H1 (cell line): Measurements from ENCODE around the gene PDE5A. TPM values are rescaled to one million over a fixed set of nuclear protein-coding genes. Genes with fewer than 3 reads are reported as not detected.
A peak's percentile ranks its signal among the peaks of the same experiment; 100 is the strongest.

Experiments
- CTCF ChIA-PET: fragments of 300-600 bp; sonication (Branson Sonifier 250); formaldehyde crosslinking; loops from one replicate; lab custom pipeline; 2021; ENCODE audit not compliant: partially characterized antibody; lab: Charles Lee
- POLR2A ChIA-PET: fragments of 300-600 bp; sonication (Branson Sonifier 250); formaldehyde crosslinking; loops from one replicate; lab custom pipeline; 2021; ENCODE audit warnings: inconsistent platforms; ENCODE audit not compliant: partially characterized antibody; lab: Charles Lee
- DNase-seq, 2 experiments: peaks; one replicate each; pipeline versions ENCODE4 v3.0.0 to v3.0.0-alpha.2; 2010 to 2022; ENCODE audit warnings: low spot score in 2 of 2, low read depth in 1 of 2, mixed read lengths in 1 of 2
- FAIRE-seq: peaks from 2 replicates; lab custom pipeline; 2011; peaks lifted over from hg19 to GRCh38; lab: Jason Lieb, UNC
- H2AFZ ChIP-seq: 2 replicates; pipeline ENCODE4 v1.8.1; 2012; ENCODE audit warnings: low read length, inconsistent platforms
- H2AK5ac ChIP-seq: 2 replicates; pipeline ENCODE4 v1.6.1; 2013; ENCODE audit warnings: low read depth, low read length
- H2BK120ac ChIP-seq: replicated peaks from 2 replicates; pipeline ENCODE3; 2013; ENCODE audit warnings: low read depth, low read length, inconsistent platforms
- H2BK12ac ChIP-seq: 2 replicates; pipeline ENCODE4 v1.6.1; 2013; ENCODE audit warnings: low read depth, low read length
- H2BK15ac ChIP-seq: 2 replicates; pipeline ENCODE4 v1.6.1; 2013; ENCODE audit warnings: low read length
- H2BK20ac ChIP-seq: 2 replicates; pipeline ENCODE4 v1.6.1; 2013; ENCODE audit warnings: low read length
- H2BK5ac ChIP-seq: 2 replicates; pipeline ENCODE4 v1.6.1; 2013; ENCODE audit warnings: low read depth, low read length
- H3K14ac ChIP-seq: 2 replicates; pipeline ENCODE4 v1.6.1; 2013; ENCODE audit warnings: inconsistent platforms; ENCODE audit not compliant: insufficient read length
- H3K18ac ChIP-seq: 2 replicates; pipeline ENCODE4 v1.6.1; 2013; ENCODE audit warnings: low read length; ENCODE audit errors: extremely low read depth
- H3K23ac ChIP-seq: 2 replicates; pipeline ENCODE4 v1.6.1; 2013; ENCODE audit warnings: inconsistent platforms; ENCODE audit not compliant: insufficient read length
- H3K23me2 ChIP-seq: 2 replicates; pipeline ENCODE4 v1.6.1; 2013; ENCODE audit warnings: low read depth, low read length
- H3K27ac ChIP-seq: 2 replicates; pipeline ENCODE4 v1.6.1; 2011; ENCODE audit warnings: low read depth, low read length, inconsistent platforms
- H3K27me3 ChIP-seq, 4 experiments: replicated peaks in 1 of 4; 1 replicate in 1 of 4; 2 replicates in 3 of 4; pipeline versions ENCODE4 v1.6.1 to v1.8.1; 2011 to 2013; ENCODE audit warnings: low read length in 3 of 4, mild to moderate bottlenecking in 3 of 4, inconsistent platforms in 2 of 4, mixed read lengths in 2 of 4, moderate library complexity in 1 of 4; ENCODE audit not compliant: control insufficient read depth in 3 of 4, insufficient read depth in 3 of 4; ENCODE audit errors: extremely low read depth in 1 of 4
- H3K36me3 ChIP-seq, 4 experiments: 2 replicates each; pipeline versions ENCODE4 v1.6.1 to v1.8.1; 2011 to 2013; ENCODE audit warnings: mild to moderate bottlenecking in 4 of 4, low read length in 3 of 4, moderate library complexity in 2 of 4, control low read depth in 1 of 4, inconsistent platforms in 1 of 4; ENCODE audit not compliant: insufficient read depth in 4 of 4, control insufficient read depth in 2 of 4
- H3K4ac ChIP-seq: replicated peaks from 2 replicates; pipeline ENCODE3; 2013; ENCODE audit warnings: low read length, low read depth, mixed read lengths, inconsistent platforms; ENCODE audit not compliant: insufficient read length
- H3K4me1 ChIP-seq, 4 experiments: replicated peaks in 1 of 4; 1 replicate in 1 of 4; 2 replicates in 3 of 4; pipeline versions ENCODE4 v1.6.1 to v1.8.1; 2011 to 2013; ENCODE audit warnings: low read length in 3 of 4, inconsistent platforms in 2 of 4, mixed read lengths in 1 of 4; ENCODE audit not compliant: insufficient read depth in 4 of 4, control insufficient read depth in 3 of 4
- H3K4me2 ChIP-seq, 2 experiments: 2 replicates each; pipeline versions ENCODE4 v1.6.1 to v1.8.1; 2011 to 2013; ENCODE audit warnings: low read depth in 2 of 2, low read length in 2 of 2, control low read depth in 1 of 2, inconsistent platforms in 1 of 2, mild to moderate bottlenecking in 1 of 2; ENCODE audit not compliant: insufficient read depth in 1 of 2
- H3K4me3 ChIP-seq, 4 experiments: fragments of 200-600, 300-600 bp in 1 of 4; sonication (generic), shearing (Covaris generic), sonication (Bioruptor Twin) in 1 of 4; 2 replicates each; pipeline versions ENCODE4 v1.5.1 to v1.8.1; 2011 to 2016; ENCODE audit warnings: low read length in 4 of 4, low read depth in 3 of 4, control low read depth in 2 of 4, inconsistent platforms in 2 of 4, mild to moderate bottlenecking in 2 of 4, mixed read lengths in 1 of 4, moderate library complexity in 1 of 4; ENCODE audit not compliant: insufficient read depth in 2 of 4; ENCODE audit errors: extremely low read depth in 1 of 4
- H3K56ac ChIP-seq: replicated peaks from 2 replicates; pipeline ENCODE3; 2013; ENCODE audit warnings: low read depth, mild to moderate bottlenecking, mixed read lengths, low read length, inconsistent platforms; ENCODE audit not compliant: insufficient read length
- H3K79me1 ChIP-seq: 2 replicates; pipeline ENCODE4 v1.6.1; 2013; ENCODE audit warnings: low read depth, low read length, control low read depth
- H3K79me2 ChIP-seq, 2 experiments: 2 replicates each; pipeline versions ENCODE4 v1.6.1 to v1.8.1; 2012 to 2013; ENCODE audit warnings: low read length in 2 of 2, mild to moderate bottlenecking in 2 of 2, inconsistent platforms in 1 of 2; ENCODE audit not compliant: insufficient read depth in 2 of 2, control insufficient read depth in 1 of 2
- H3K9ac ChIP-seq, 4 experiments: replicated peaks in 1 of 4; 1 replicate in 1 of 4; 2 replicates in 3 of 4; pipeline versions ENCODE4 v1.6.1 to v1.8.1; 2011 to 2013; ENCODE audit warnings: low read depth in 3 of 4, low read length in 3 of 4, control low read depth in 2 of 4, mild to moderate bottlenecking in 2 of 4, moderate library complexity in 2 of 4, inconsistent platforms in 1 of 4; ENCODE audit errors: extremely low read depth in 1 of 4
- H3K9me3 ChIP-seq, 2 experiments: 2 replicates each; pipeline versions ENCODE4 v1.6.1 to v1.8.1; 2012 to 2013; ENCODE audit warnings: mild to moderate bottlenecking in 2 of 2, moderate library complexity in 2 of 2, control low read depth in 1 of 2, inconsistent platforms in 1 of 2, low read depth in 1 of 2, low read length in 1 of 2, mixed read lengths in 1 of 2; ENCODE audit not compliant: insufficient read depth in 2 of 2
- H4K20me1 ChIP-seq, 2 experiments: replicated peaks in 1 of 2; 2 replicates each; pipeline versions ENCODE3 to v1.8.1; 2011 to 2013; ENCODE audit warnings: inconsistent platforms in 2 of 2, low read length in 2 of 2, mild to moderate bottlenecking in 1 of 2; ENCODE audit not compliant: insufficient read depth in 2 of 2, control insufficient read depth in 1 of 2
- H4K5ac ChIP-seq: 2 replicates; pipeline ENCODE4 v1.6.1; 2013; ENCODE audit warnings: low read length, low read depth, mixed read lengths, inconsistent platforms; ENCODE audit not compliant: insufficient read length
- H4K8ac ChIP-seq: 2 replicates; pipeline ENCODE4 v1.8.0; 2013; ENCODE audit warnings: mild to moderate bottlenecking, moderate library complexity, low read length, inconsistent platforms; ENCODE audit not compliant: insufficient read depth; ENCODE audit errors: extremely low read depth
- H4K91ac ChIP-seq: replicated peaks from 2 replicates; pipeline ENCODE3; 2013; ENCODE audit warnings: low read length, mixed read lengths, inconsistent platforms; ENCODE audit not compliant: insufficient read length
- BACH1 ChIP-seq: IDR thresholded peaks from 2 replicates; pipeline ENCODE4 v1.6.1; 2012; ENCODE audit warnings: low read length, improper control_type of control experiment
- CHD2 ChIP-seq: IDR thresholded peaks from 2 replicates; pipeline ENCODE4 v1.6.1; 2012; ENCODE audit warnings: low read length, improper control_type of control experiment
- HDAC2 ChIP-seq, 2 experiments: fragments of 300-600 bp in 1 of 2; sonication (generic) in 1 of 2; IDR thresholded peaks; 2 replicates each; pipeline ENCODE4 v1.6.1; 2011 to 2012; ENCODE audit warnings: low read depth in 2 of 2, low read length in 2 of 2, mild to moderate bottlenecking in 2 of 2, moderate library complexity in 2 of 2, borderline replicate concordance in 1 of 2, inconsistent platforms in 1 of 2
- JUN ChIP-seq: IDR thresholded peaks from 2 replicates; pipeline ENCODE4 v1.6.1; 2011; ENCODE audit warnings: low read depth, mild to moderate bottlenecking, improper control_type of control experiment, low read length
- JUND ChIP-seq: IDR thresholded peaks from 2 replicates; pipeline ENCODE4 v1.6.1; 2011; ENCODE audit warnings: mild to moderate bottlenecking, improper control_type of control experiment, low read length
- NRF1 ChIP-seq: IDR thresholded peaks from 2 replicates; pipeline ENCODE4 v1.6.1; 2011; ENCODE audit warnings: mild to moderate bottlenecking, low read depth, low read length, improper control_type of control experiment
- POLR2A ChIP-seq, 2 experiments: IDR thresholded peaks; 1 replicate in 1 of 2; 2 replicates in 1 of 2; pipeline ENCODE4 v1.6.1; 2011; ENCODE audit warnings: low read depth in 2 of 2, low read length in 2 of 2, mild to moderate bottlenecking in 2 of 2; ENCODE audit errors: control extremely low read depth in 1 of 2
- POU5F1 ChIP-seq: IDR thresholded peaks from 2 replicates; pipeline ENCODE4 v1.6.1; 2011; ENCODE audit warnings: low read depth, mild to moderate bottlenecking, low read length, moderate library complexity
- RNF2 ChIP-seq: fragments of 200-900, 300-1000 bp; sonication (generic); IDR thresholded peaks from 2 replicates; pipeline ENCODE4 v1.7.1; 2016; ENCODE audit warnings: borderline replicate concordance, low read depth, mild to moderate bottlenecking, antibody characterized with exemption, low read length; ENCODE audit not compliant: poor library complexity, severe bottlenecking; ENCODE audit errors: missing control alignments
- SP2 ChIP-seq: IDR thresholded peaks from 2 replicates; pipeline ENCODE4 v1.6.1; 2012; ENCODE audit warnings: mild to moderate bottlenecking, low read length, inconsistent platforms
- TCF12 ChIP-seq: IDR thresholded peaks from 2 replicates; pipeline ENCODE4 v1.6.1; 2011; ENCODE audit warnings: low read depth, mild to moderate bottlenecking, low read length
- TEAD4 ChIP-seq: IDR thresholded peaks from 2 replicates; pipeline ENCODE4 v1.6.1; 2012; ENCODE audit warnings: low read depth, low read length, inconsistent platforms, mixed read lengths
- WGBS, 2 experiments: shearing (Covaris generic) in 1 of 2; methylation state at CpG; one replicate each; pipeline versions ENCODE4 v1.1.6 to v1.1.7; 2013 to 2015; ENCODE audit warnings: low lambda C conversion rate in 2 of 2, mixed read lengths in 2 of 2, inconsistent platforms in 1 of 2, low coverage in 1 of 2, missing lambda C conversion rate in 1 of 2; ENCODE audit not compliant: insufficient replicate concordance in 2 of 2, insufficient coverage in 1 of 2, insufficient read length in 1 of 2; ENCODE audit errors: extremely low coverage in 1 of 2, missing lambda C conversion rate in 1 of 2; 5-methylcytosine and 5-hydroxymethylcytosine counted together
- polyA plus RNA-seq, 7 experiments: library from polyadenylated mRNA; depleted of rRNA in 3 of 7; stranded (reverse) in 5 of 7; unstranded in 2 of 7; fragments of >200 nt in 5 of 7; fragments of 200-250 nt in 2 of 7; gene quantifications; 1 replicate in 5 of 7; 2 replicates in 1 of 7; 4 replicates in 1 of 7; pipeline versions ENCODE4 v1.2.1 to v1.2.3, GENCODE V29; 2011 to 2013; ENCODE audit warnings: missing spikeins in 2 of 7, mixed read lengths in 2 of 7
- total RNA-seq: library from RNA; stranded (reverse); fragmentation: NEBNext Ultra II Directional; extraction: Animal tissue kit (Norgen Biotek cat#: 25700); gene quantifications from 2 replicates; pipeline ENCODE4 v1.2.1, GENCODE V29; 2021

PDE5A gene
- total and polyA plus RNA-seq, 2 of the 8 experiments (the other 6 are each of a cell fraction or from before 2014, with no cell fraction given), result 5.6 to 32.4 TPM

DNA sequence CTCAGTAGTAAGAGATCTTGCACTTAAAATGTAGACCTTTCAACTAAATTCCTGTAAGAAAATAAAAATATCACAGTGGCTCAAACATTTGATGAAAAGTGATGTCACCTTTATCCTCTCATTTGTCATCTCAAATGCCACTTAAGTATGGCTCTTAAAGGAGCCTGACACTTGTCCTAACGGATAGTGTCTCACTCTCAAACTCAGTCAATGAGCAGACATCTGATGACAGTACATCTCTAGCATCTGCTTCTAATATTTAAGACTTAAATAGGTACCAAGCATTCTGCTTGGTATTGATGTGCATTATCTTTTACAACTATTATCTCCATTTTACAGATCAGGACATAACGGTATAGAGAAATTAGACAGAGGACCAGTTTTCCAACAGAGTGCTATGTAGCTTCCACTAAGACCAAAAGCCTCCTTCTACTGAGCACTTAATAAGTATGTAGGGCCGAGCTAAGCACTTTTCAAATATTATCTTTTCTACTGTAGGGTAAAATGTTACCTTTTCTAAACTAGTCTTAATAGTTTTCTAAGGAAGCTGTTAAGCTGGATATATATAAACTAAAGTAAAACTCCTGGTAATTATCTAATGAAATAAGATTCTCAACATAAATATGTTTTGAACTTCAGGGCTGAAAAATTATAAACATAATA, 110.2 kb downstream of the PDE5A start:
- H2BK5ac ChIP-seq, result no peak overlapping the region
- no peak overlapping the region for H4K5ac ChIP-seq
- DNase-seq (no peak), FAIRE-seq (peak; percentile 36)
- H3K23me2 ChIP-seq, result no peaks in the 10 kb centered on the region; the same call in 1 of the 2 replicates
- no peak overlapping the region for H2BK20ac ChIP-seq
- TF ChIP-seq RNF2 (no peak), TEAD4 (no peak), POLR2A (IDR thresholded peaks at IDR 0.05; ENCODE audit: control extremely low read depth in 1 of 2, low read depth in 2 of 2, low read length in 2 of 2) (no peak), JUND (no peak), POU5F1 (no peak), BACH1 (no peak), JUN (no peak), HDAC2 (IDR thresholded peaks at IDR 0.05; ENCODE audit: borderline replicate concordance in 1 of 2, low read depth in 2 of 2, low read length in 2 of 2) (no peak), CHD2 (no peak), TCF12 (no peak), NRF1 (no peak), SP2 (no peak)
- no peak overlapping the region for H3K56ac ChIP-seq
- H2AFZ ChIP-seq, result no peak overlapping the region
- WGBS, 2 experiments, result 86% methylated on average over 3 of the region's 3 CpGs; no CpG with 5 or more reads in 1 of the 2 experiments
- H3K27me3 ChIP-seq, result peaks cover 0 to 1% (median 0%) of the 10 kb centered on the region in 4 experiments; a peak in 1 of 7 replicates
- CTCF ChIA-PET, result no interaction called here
- H3K4me2 ChIP-seq, result 0 out of 4 replicates have a peak overlapping the region, but pooled peaks have one; percentile 38 to 50
- no peak overlapping the region for H3K23ac ChIP-seq
- H2BK12ac ChIP-seq, result no peak overlapping the region
- H3K4ac ChIP-seq, result no peak overlapping the region
- no peak overlapping the region for H2AK5ac ChIP-seq
- H4K8ac ChIP-seq, result no peak overlapping the region
- POLR2A ChIA-PET, result no interaction called here
- peaks cover 0 to 34% (median 4%) of the 10 kb centered on the region in 4 experiments; a peak in 4 of 8 replicates for H3K36me3 ChIP-seq
- H3K79me2 ChIP-seq, result no peaks in the 10 kb centered on the region
- H4K20me1 ChIP-seq, result peaks cover 0 to under 1% of the 10 kb centered on the region in 2 experiments
- H2BK120ac ChIP-seq, result no peak overlapping the region
- H3K9me3 ChIP-seq, result no peaks in the 10 kb centered on the region
- H3K14ac ChIP-seq, result no peak overlapping the region
- no peak overlapping the region for H3K9ac ChIP-seq
- no peak overlapping the region for H3K27ac ChIP-seq
- no peak overlapping the region for H2BK15ac ChIP-seq
- H3K79me1 ChIP-seq, result no peaks in the 10 kb centered on the region
- peak overlapping the region in 1 of 4 experiments; percentile 11; a peak in 1 of 8 replicates for H3K4me3 ChIP-seq
- H3K4me1 ChIP-seq, result peaks cover 0 to 3% (median 0%) of the 10 kb centered on the region in 4 experiments; a peak in 2 of 7 replicates
- no peak overlapping the region for H3K18ac ChIP-seq
- no peak overlapping the region for H4K91ac ChIP-seq
